Hematopoietic multipotent progenitor cell treated with erythropoietin and hydrocortisone succinate and interleukin-3 and kit ligand, for 15 days (in vitro differentiated cells): Measurements from ENCODE around the gene SLC22A15.

Experiments used
- DNase-seq: peaks from one replicate; pipeline ENCODE4 v3.0.0-alpha.2; 2015; ENCODE audit warnings: low spot score

The SLC22A15 gene

DNA sequence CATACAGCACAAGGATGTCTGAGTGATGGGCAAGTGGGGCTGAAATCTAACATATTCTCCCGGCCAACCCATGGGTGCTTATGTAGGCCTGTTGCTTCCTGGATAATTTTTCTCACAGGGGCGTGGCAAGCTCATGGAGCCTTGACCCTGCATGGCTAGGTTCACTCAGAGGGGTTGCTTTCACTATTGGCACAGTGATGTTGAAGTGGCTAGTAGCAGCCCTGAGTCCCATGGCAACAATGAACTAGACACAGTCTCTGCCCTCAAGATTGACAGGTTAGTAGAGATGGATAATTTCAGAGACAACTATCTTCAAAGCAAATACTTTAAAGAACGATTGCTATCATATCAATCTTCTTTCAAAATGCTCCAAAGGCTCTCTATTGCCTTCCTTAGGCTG is 128.4 kb downstream of the SLC22A15 start:
- DNase-seq: no peak

DNA sequence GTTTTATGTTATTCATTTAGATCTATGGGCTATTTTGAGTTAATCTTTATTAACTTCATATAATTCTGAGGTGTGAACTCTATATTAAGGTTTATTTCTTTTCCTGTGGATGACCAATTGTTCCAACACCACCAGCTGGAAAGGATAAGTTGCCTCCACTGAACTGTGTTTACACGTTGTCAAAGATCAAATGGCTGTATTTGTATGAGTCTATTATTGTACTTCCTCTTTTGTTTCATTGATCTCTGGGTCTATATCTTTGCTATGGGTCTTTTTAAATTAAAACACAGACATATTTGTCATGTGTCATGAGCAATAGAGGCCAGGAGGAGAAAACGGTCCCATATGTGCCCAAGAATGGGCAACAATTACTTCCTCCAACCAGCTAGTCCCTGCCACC is 129.7 kb downstream of the SLC22A15 start:
- DNase-seq: no peak

DNA sequence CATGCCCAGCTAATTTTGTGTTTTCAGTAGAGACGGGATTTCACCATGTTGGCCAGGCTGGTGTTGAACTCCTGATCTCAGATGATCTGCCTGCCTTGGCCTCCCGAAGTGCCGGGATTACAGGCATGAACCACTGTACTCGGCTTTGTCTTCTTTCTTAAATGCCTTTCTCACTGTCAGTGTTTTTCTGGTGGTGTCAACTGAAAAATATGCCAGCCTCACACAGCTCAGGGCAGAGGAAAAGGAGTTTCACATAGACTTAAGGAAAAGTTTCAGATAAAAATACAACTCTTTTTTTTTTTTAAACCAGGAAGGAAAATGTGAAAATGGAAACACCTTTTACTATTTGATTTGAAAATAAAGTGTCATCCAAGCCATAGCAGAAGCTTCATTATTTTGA is 130.3 kb downstream of the SLC22A15 start:
- no peak for DNase-seq

DNA sequence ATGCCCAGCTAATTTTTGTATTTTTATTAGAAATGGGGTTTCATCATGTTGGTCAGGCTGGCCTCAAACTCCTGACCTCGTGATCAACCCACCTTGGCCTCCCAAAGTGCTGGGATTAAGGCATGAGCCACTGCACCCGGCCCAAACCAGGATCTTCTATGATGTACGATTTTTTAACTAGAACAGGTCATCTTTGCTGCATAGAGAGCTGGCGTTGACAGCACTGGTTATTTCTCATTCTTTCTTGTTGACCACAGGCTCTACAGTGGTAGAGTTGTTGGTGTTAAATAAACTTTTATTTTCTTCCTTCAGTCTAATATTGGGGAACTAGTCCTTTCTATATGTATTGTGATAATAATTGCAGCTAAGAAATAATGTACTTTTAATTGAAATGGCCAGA is 131.1 kb downstream of the SLC22A15 start:
- DNase-seq: no peak

DNA sequence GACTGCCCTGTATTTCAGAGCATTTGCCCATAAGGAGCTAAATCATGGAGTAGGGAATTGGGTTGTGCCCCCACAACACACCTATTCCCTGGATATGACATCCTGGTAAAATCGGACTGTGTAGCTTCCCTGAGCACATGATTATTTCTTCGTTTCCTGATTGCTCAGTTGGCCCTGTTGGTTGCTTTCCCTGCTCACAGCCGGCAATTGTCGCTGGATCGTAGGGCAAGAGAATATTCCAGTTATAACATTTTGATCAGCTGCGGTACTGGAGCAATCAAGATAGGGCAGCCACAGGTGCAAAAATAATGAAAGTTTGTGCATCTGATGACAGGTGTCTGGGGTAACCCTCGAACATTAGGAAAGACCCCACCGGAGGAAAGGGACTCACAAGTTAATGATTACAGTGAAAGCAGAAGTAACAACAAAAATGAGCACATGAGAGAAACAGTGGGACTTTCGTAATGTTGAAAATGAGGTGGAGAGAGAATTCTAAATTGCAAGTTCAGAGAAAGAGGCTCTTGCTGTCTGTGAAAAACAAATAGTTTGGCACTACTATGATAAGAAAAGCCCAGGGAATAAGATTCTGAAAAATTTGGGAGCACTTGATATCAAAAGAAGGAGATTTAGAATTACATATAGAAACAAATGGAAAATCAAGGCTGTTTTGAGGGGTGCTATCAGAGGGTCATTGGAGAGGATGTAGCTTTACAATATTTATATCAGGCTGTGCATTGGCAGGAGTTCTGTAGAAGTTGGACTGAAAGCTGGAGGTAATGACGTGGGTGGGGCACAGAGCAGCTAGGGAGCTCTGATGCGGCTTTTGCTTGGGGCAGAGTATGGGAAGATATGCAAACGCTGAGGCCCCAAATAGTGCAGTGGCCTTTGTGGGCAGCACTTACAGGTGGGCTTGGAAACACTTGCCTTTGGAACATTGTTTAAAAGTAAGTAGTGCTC is 134.5 kb downstream of the SLC22A15 start, which contains the start of gene MAB21L3:
Gene MAB21L3 (plus strand): TSS at position 833 of the 957 bp plus-strand sequence. CDS start 1,217 bp downstream, outside the sequence.
- no peak for DNase-seq

DNA sequence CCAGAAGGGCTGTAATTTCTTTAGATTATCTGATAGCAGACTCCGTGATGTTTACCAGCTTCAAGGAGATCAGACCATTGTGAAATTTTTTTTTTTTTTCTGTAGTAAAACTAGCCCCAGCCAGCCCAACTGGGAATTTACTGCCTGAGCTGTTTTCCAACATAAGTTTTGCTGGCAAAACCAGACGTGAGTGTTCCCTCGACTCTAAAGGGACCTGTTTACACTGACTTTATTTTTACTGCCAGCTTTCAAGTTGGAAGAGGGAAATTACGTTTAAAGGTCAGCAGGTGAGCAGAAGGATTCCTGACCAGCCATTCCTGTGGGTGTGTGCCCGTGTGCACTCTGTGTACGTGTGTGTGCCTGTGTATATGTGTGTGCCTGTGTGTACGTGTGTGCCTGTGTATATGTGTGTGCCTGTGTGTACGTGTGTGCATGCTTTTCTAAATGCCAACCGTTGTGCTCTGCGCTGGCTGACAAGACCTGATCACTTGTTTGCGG is 135.3 kb downstream of the SLC22A15 start:
- DNase-seq: no peak

DNA sequence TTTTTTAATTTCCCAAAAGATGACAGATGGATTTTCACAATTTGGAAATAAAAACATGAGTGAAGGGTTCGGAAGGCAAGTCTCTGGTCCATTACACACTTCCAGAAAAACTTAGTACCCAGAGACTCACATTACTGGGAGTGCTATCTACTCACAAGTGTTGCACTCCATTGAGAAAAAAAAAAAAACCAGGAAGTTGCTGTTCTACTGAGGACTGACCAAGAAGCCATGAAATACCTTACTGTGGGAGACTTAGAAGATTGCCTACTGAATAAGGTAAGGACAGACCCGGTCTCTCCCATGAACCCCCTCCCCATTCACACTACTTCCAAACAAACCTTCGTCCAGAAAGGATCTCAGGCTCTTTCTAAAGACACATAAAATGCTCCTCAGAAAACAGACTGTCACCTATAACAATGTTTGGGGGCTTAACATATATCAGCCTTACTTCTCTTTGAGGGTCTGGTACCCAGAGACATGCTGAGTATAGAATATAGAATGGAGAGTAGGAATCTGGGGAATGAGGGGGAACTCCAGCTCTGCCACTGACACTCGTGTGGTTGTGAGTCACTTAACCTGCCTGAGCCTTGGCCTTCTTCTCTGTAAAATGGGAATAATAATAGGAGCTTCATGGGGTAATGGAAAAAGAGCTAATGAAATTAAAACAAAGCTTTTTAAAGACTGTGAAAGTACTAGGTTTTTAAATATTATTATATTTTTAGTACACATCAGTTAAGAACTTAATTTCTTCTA is 136.3 kb downstream of the SLC22A15 start:
- no peak for DNase-seq

DNA sequence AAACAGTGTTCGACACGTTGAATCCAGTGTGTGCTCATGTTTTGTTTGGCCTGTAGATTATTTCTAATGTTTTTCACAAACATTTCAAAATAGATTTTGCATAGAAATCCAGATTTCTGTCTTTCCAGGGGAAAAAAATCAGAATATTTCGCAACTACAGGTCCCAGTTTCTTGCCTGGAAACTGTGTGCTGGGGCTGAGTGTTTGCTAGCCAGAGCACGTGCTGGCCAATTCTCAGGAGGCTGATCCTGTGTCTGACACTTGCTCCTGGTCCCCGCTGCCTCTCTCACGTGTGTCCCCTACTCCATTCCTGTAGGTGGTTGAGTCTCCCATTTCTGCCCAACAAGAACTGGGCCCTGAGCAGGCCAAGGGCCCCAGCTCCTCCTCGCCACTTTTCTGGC is 137.3 kb downstream of the SLC22A15 start:
- no peak for DNase-seq

DNA sequence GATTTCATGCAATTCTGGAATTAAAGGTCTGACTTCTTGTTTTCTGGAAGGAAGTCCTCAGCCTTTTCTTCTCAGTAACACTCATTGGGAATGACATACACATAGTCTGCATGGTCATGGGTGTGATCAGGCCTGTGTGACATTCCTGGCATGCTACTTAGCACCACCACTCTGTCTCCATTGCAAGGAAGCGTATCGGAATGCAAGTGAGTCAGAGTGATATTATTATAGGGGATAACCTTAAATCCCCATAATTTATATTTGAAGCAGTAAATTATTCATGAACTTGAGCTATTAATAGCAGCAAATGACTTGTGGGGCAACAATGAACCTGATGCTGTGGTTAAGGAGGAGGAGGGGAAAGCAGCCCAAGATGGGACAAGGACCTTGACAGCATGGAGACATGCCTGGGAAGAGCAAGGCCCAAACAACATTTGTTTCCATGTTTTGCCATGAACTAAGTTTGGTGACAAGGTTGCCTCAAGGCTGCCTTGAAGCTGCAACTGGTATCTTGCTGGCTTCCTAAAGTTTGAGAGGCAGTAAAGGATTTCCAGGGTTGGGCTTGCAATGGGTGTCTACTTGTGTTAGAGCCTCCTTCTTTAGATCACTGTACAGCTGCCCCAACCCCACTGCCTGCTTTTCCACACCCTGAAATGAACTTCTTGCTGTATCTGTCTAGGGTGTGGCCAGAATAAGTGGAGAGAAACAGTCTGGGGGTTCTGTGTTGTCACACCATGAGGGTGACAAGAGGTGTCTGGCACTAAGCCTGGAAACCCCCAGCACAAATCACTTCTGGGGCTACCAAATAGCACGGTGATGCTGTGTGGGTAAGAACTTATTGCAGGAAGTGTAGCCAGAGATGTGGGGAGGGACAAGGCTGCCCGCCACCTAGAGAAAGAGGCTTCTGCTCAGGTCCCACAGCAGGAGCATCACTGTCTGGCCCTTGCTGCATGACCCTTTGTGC is 139.4 kb downstream of the SLC22A15 start:
- no peak for DNase-seq

DNA sequence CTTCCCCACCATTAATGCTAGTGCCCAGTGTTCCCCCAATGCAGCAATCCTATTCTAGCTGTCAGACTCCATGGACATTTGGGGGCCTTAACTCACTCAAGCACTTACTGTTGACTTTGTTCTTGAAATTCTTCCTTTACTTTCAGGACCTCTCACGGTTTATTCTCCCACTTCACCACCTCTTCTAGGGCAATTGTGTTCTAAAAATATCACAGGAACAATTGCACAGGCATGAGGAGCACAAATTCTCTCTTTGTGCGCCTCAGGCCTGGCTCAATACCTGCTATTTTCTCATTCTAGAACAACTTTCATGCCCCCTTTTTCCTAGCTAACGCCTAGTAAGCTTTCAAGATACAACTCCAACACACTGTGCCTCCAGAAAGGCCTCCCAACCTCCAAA is 142.2 kb downstream of the SLC22A15 start:
- DNase-seq: no peak
